HepG2 (cell line): ENCODE measurements around the gene PKIG.

ENCODE experiments used
- EZH2 ChIP-seq: conservative IDR thresholded peaks from 2 replicates; pipeline ENCODE4 v1.6.1; 2012; ENCODE audit warnings: mild to moderate bottlenecking, low read depth, low read length, moderate library complexity
- KDM4B ChIP-seq: sonication (generic); formaldehyde crosslinking; IDR thresholded peaks from 2 replicates; pipeline ENCODE4 v1.4.0; 2020; ENCODE audit warnings: missing genetic modification reagents
- TF ChIP-seq, protein P1 (sequence below): sonication (generic); formaldehyde crosslinking; IDR thresholded peaks from 2 replicates; pipeline ENCODE4 v1.5.1; 2020; ENCODE audit warnings: mild to moderate bottlenecking, moderate library complexity, missing genetic modification reagents
- TF ChIP-seq, protein P2 (sequence below): sonication (generic); formaldehyde crosslinking; IDR thresholded peaks from 2 replicates; pipeline ENCODE4 v1.5.0; 2020; ENCODE audit warnings: mild to moderate bottlenecking, missing genetic modification reagents, moderate library complexity
- TF ChIP-seq, protein P3 (sequence below): sonication (generic); formaldehyde crosslinking; IDR thresholded peaks from 2 replicates; pipeline ENCODE4 v1.4.0; 2020; ENCODE audit warnings: missing genetic modification reagents
- TF ChIP-seq, protein P4 (sequence below): sonication (generic); formaldehyde crosslinking; IDR thresholded peaks from 2 replicates; pipeline ENCODE4 v1.8.1; 2022; ENCODE audit warnings: low read depth, mild to moderate bottlenecking, missing genetic modification reagents

DNA sequence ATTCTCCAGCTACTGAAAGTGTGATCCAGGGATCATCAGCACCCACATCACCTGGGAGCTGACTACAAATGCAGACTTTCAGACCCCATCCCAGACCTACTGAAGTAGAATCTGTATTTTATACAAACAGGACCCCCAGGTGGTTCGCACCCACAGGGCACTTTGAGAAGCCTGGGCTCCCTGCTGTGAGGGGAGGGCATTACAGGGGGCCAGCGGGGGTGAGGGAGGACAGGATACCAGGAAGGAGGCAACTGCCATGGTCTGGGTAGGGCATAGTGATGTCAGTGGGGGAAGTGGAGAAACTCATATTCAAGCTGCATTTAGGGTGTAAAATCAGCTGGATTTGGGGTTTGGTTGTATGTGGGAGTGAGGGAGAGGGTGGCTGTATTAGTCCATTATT, 71.2 kb downstream of the PKIG start:
- TF ChIP-seq, protein P1, sequence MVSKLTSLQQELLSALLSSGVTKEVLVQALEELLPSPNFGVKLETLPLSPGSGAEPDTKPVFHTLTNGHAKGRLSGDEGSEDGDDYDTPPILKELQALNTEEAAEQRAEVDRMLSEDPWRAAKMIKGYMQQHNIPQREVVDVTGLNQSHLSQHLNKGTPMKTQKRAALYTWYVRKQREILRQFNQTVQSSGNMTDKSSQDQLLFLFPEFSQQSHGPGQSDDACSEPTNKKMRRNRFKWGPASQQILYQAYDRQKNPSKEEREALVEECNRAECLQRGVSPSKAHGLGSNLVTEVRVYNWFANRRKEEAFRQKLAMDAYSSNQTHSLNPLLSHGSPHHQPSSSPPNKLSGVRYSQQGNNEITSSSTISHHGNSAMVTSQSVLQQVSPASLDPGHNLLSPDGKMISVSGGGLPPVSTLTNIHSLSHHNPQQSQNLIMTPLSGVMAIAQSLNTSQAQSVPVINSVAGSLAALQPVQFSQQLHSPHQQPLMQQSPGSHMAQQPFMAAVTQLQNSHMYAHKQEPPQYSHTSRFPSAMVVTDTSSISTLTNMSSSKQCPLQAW (CRISPR knock-in tag), result no peak
- TF ChIP-seq EZH2 (no peak), KDM4B (CRISPR knock-in tag) (no peak)
- TF ChIP-seq, protein P2, sequence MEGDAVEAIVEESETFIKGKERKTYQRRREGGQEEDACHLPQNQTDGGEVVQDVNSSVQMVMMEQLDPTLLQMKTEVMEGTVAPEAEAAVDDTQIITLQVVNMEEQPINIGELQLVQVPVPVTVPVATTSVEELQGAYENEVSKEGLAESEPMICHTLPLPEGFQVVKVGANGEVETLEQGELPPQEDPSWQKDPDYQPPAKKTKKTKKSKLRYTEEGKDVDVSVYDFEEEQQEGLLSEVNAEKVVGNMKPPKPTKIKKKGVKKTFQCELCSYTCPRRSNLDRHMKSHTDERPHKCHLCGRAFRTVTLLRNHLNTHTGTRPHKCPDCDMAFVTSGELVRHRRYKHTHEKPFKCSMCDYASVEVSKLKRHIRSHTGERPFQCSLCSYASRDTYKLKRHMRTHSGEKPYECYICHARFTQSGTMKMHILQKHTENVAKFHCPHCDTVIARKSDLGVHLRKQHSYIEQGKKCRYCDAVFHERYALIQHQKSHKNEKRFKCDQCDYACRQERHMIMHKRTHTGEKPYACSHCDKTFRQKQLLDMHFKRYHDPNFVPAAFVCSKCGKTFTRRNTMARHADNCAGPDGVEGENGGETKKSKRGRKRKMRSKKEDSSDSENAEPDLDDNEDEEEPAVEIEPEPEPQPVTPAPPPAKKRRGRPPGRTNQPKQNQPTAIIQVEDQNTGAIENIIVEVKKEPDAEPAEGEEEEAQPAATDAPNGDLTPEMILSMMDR (CRISPR knock-in tag), result no peak
- TF ChIP-seq, protein P3, sequence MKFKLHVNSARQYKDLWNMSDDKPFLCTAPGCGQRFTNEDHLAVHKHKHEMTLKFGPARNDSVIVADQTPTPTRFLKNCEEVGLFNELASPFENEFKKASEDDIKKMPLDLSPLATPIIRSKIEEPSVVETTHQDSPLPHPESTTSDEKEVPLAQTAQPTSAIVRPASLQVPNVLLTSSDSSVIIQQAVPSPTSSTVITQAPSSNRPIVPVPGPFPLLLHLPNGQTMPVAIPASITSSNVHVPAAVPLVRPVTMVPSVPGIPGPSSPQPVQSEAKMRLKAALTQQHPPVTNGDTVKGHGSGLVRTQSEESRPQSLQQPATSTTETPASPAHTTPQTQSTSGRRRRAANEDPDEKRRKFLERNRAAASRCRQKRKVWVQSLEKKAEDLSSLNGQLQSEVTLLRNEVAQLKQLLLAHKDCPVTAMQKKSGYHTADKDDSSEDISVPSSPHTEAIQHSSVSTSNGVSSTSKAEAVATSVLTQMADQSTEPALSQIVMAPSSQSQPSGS (CRISPR knock-in tag), result no peak
- TF ChIP-seq, protein P4, sequence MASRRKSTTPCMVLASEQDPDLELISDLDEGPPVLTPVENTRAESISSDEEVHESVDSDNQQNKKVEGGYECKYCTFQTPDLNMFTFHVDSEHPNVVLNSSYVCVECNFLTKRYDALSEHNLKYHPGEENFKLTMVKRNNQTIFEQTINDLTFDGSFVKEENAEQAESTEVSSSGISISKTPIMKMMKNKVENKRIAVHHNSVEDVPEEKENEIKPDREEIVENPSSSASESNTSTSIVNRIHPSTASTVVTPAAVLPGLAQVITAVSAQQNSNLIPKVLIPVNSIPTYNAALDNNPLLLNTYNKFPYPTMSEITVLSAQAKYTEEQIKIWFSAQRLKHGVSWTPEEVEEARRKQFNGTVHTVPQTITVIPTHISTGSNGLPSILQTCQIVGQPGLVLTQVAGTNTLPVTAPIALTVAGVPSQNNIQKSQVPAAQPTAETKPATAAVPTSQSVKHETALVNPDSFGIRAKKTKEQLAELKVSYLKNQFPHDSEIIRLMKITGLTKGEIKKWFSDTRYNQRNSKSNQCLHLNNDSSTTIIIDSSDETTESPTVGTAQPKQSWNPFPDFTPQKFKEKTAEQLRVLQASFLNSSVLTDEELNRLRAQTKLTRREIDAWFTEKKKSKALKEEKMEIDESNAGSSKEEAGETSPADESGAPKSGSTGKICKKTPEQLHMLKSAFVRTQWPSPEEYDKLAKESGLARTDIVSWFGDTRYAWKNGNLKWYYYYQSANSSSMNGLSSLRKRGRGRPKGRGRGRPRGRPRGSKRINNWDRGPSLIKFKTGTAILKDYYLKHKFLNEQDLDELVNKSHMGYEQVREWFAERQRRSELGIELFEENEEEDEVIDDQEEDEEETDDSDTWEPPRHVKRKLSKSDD (CRISPR knock-in tag), result no peak
